CD4-positive, alpha-beta T cell treated with Interferon gamma for 1 hour (primary cell): ENCODE results near the gene CLDN20.
"Not testable (repeated sequence)": the region's sequence is repeated elsewhere in the genome, so short reads cannot be mapped to it uniquely, and the experiment has no call there.

ENCODE experiments used
- DNase-seq: peaks from one replicate; pipeline ENCODE4 v3.0.0-alpha.2; 2020

Gene CLDN20

DNA sequence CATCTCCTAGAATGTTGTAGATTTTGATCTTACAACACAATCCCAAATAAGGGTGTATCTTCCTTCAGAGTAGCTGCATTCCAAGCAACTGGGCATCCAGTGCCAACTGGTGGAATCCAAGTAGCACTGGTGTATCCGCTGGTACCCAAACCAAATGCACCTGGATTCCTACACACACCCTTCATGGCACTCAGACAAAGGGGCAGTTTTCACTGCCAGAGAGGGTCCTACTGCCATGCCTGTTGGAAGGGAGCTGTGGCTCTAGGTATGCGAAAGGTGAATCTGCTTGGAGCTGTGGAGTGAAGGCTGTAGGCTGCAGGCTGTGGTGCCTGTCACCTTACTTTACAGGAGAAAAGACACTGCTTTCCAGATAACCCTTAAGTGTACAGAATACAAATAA lies 17.0 kb upstream of the CLDN20 start:
- no peak for DNase-seq

- DNase-seq, result no peak
These were observed 16.2 kb upstream of the CLDN20 start for GRCh38 chr6:155247618-155248007.

DNA sequence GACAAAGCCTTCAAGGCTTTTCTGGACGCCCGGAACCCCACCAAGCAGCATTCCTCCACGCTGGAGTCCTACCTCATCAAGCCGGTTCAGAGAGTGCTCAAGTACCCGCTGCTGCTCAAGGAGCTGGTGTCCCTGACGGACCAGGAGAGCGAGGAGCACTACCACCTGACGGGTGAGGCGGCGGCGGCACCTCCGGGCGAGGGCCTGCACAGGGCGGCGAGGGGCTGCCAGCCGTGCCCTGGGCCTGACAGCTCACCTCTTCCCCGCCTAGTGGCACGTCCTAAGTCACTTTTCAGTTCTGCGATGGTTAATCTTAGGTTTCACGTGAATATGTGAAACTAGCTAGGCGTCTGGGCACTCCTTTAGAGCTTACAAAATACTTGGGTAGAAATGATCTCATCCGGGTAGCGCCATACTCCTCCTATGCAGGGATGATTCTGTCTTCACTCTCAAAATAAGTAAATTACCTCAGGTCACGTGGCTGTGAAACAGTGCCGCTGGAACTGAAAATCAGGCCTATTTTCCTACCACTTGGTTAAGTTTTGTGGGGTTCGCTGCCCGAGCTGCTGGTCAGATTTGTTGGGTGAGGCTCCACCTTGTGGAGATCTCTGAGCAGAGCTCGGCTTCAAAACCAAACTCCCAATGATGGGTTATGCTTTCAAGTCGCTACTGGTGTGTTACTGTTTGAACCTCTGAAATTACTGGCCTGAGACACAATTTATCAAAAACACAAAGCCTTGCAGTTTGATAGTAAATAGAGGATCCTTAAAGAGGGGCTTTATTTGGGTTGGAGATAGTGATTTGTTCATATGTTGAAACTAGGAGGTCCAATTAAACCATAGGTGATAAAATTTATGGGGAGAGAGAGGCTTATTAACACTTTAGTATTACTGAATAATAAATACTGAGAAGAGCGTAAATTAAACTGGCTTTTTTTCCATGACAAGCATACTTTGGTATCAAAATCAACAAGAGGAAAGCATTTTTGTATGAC lies 15.5 kb upstream of the CLDN20 start:
- DNase-seq, result peak; percentile 18

DNA sequence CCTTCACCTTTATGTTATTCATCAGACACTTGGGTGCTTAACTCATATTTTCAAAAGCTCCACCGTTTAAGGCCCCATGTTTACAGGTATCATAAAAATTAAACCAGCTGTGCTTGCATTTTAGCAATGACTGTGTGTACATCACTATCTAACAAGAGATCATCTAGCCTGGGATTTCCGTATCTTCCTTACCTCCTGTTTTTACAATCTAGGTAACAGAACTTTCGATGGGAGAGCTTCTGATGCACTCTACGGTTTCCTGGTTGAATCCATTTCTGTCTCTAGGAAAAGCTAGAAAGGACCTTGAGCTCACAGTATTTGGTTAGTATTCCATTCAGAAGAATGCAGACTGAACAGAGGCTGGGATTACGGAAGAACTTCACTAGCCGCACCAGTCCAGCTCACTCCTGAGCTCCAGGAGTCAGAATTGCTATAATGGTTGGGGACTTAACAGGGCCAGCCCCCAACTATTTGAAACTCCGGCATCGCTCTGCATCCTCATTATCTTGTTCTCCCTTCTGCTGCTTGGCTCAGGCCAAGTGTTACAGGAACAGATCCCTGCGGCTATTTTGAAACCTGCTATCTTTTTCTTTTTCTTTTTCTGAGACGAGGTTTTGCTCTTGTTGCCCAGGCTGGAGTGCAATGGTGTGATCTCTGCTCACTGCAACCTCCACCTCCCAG lies 13.0 kb upstream of the CLDN20 start:
- DNase-seq, result no peak

- DNase-seq, result no peak
These were observed 11.2 kb upstream of the CLDN20 start for GRCh38 chr6:155252581-155252980.

DNA sequence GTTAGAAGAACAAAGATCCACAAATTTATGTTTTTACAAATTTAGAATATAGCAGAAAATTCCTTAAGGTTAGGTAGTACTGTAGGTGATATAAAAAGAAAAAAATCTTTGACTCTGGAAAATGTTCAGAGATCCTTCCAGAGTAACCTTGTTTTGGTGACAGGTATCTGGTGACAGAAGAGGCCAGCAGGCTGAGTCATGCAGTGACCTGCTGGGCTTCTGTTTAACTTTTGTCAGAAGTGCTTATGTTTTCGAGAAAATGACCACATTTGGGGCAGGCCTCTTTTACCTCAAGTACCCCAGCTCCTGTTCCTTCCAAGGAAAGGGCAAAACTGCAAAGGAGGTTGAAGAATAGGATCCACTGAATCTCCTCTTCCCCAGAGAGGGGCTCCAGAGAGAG lies 10.5 kb upstream of the CLDN20 start:
- no peak for DNase-seq

- DNase-seq, result no peak
These were observed 9.7 kb upstream of the CLDN20 start for GRCh38 chr6:155254139-155254538.

DNA sequence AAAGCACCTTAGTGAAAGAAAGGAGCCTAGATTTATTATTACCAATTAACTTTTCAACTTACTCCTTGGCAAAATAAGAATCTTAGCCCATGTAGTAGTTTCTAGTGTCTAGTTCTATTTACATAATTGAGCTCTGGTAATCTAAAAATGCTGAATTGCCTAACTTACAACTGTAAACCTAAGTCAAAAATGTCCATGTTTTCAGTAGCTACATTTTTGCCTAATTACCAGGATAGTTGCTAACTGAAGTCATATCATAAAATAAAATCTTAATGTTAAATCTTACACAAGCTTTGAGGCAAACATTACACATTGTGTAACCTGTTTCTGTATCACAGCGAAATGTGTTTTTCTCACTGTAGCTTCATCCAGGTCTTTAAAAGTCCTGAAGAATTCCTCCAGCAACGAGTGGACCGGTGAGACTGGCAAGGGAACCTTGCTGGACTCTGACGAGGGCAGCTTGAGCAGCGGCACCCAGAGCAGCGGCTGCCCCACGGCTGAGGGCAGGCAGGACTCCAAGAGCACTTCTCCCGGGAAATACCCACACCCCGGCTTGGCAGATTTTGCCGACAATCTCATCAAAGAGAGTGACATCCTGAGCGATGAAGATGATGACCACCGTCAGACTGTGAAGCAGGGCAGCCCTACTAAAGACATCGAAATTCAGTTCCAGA lies 7.6 kb upstream of the CLDN20 start:
- DNase-seq, result no peak

GRCh38 chr6:155257796-155258195 lies 6.0 kb upstream of the CLDN20 start:
- DNase-seq, result no peak

DNA sequence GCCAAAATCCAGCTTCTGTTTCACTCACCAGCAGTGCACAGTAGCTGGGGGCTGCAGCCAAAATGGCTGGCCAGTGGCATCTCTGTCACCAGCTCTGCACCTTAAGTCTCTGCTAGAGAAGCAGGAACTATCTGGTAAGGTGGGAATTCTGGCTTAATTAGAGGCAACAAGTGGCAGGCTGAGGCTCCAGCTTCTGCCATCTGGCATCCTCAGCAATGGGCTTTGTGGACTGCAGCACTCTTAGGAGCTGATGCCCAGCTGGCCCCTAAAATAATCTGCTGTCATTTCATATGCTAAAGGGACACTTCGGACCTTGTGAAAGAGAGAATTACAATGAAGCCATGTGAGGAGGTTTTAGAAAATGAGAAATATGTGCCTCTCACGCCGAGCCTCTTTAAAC lies 4.6 kb upstream of the CLDN20 start:
- no peak for DNase-seq

- no peak for DNase-seq
These were observed 3.9 kb upstream of the CLDN20 start for GRCh38 chr6:155259897-155260296.

DNA sequence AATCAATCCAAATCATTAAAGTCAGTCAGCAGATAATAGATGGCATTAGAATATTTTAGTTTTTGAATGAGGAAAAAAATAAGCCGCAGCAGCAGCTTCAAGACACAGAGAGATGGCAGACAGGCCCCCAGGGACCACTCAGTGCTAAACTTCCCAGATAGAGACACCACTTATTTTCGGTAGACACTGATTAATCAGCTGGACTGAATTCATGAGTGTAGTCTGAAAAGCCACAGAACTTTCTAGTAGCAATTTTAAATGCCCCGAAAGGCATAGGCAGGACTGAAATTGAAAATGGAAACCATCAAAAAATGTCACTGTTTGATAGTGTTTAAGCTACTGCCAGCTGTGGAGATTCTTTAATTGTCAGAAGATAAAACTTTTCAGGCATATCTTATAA lies 3.1 kb upstream of the CLDN20 start:
- DNase-seq, result no peak

DNA sequence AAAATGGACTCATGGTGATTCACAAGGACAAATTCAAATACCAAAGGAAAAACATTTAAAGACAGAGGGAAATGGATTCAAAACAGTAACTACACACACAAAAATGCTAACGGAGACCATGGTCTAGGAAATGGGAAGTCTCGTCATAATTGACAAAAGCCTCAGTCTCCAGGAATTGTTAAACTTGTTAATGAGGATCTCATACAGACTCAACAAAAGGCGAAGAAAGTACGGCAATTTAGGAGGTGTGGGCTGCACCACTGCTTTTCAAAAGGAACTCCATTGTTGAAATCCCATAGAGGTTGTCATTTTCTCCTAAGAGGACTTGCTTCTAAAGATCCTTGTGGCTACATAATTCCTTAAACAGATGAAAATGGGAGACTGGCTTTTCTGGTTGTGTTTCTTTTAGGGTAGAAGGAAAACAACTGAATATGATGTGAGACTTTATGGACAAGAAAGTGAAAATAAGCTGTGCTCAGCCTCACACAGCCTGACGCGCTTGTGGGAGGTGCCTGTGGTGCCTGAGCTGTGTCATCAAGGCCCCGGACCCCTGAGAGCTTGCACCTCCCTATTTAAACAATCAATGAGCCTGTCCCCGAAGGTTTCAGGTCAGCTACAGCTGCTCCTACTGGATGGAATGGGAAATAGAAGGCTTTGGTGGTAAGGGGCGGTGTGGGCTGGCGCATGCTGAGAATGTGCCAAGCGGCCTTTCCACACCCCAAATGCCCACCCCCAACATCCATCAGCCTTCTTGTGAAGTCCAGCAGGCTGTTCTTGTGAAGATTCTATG lies 2.5 kb upstream of the CLDN20 start:
- DNase-seq, result no peak

DNA sequence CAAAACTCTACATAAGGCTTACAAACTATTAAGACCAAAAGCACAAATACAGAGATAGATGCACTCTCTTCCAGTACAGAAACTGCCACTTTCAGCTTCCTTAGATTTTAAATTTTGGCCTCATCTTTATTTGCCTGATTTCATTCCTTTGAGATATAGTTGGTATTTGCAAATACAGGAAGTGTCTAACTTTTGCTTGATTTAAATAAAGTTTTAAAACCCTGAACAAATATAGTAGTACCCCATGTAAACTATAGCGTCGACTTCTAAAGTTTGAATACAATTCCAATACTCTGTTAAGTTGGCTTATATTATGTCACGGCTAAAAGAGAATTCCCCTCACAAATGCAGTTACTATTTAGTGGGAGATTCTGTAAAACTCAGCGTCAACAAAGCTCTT lies 1.2 kb upstream of the CLDN20 start:
- no peak for DNase-seq

DNA sequence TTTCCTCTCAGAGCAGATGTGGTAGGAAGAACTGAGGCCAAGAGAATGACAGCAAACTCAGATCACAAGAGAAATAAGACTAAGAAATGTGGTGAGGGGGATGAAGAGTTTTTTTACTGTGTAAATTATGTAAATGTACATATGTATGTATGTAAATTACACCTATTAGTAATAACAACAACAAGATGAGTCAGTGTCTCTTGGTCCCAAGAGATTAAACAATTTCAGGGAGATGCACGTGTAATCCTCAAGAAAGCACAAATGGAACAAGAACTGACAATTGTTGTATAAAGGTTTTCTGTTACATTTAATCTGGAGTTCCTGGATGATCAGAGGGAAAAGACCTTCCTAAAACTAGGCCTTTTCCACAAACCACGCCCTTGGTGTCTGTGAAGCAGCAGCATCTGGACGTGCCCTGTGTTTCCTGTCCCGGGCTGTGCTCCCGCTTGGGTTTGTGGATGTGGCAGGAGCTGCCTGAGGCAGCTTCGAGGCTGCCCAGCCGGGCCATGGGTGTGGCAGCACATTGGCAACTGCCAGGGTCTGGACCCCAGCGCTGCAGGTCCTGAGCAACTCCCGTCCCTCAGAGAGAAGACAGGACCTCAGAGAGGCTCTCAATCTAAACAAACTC lies 994 bp downstream of the CLDN20 start:
- no peak for DNase-seq

GRCh38 chr6:155265843-155266535 lies 2.2 kb downstream of the CLDN20 start:
- no peak for DNase-seq

GRCh38 chr6:155267411-155267810 lies 3.6 kb downstream of the CLDN20 start:
- no peak for DNase-seq

GRCh38 chr6:155268088-155268867 lies 4.5 kb downstream of the CLDN20 start:
- not testable (repeated sequence) for DNase-seq

DNA sequence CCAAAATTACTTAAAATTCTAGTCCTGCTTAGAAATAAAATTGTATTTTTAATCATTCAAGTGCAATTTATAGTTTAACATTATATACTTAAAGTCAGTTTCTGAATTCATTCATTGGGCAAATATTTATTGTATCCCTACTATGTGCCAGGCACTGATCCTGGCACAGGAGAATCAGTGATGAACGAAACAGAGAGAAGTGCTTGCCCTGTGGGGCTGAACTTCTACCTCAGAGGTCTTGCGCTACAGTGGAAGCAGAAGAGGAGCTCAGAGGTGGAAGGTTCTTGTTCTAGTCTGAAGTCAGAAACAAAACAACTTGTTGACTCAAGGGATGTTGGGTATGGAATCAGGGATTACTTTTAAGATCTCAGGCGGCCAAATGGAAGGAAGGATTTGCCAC lies 6.0 kb downstream of the CLDN20 start:
- DNase-seq, result no peak

- DNase-seq, result no peak
These were observed 6.8 kb downstream of the CLDN20 start for GRCh38 chr6:155270561-155271091.

DNA sequence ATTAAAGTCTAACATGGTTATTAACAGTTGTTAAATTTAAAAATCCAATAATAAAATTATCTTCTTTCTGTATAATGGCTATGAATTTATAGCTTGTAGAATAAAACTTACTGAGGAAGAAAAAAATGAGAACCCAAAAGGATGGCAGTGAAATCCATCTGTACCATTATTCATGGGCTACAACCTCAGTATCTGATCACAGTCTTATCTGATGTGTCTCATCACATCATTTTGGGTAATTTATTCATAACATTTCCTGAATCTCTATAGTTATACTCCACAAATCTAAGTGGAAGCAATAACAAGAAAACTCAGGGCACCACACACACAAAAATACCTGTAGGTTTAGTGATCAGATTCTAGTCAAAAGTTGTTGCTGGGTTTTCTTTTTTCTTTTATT lies 7.3 kb downstream of the CLDN20 start:
- DNase-seq, result no peak
